A375 (cell line): Measurements from ENCODE around the gene FBXL16. TPM values are rescaled to one million over a fixed set of nuclear protein-coding genes. Genes with fewer than 3 reads are reported as not detected.

ENCODE experiments used
- total RNA-seq: library from RNA; depleted of rRNA; stranded (reverse); fragments of >200 nt; shearing (Covaris generic); gene quantifications from 2 replicates; pipeline ENCODE4 v1.2.3, GENCODE V29; 2014; rRNA removed

Gene FBXL16
- total RNA-seq, 1 experiment from 2014 or later = not detected

Other genes with a start within 250 kb of the FBXL16 start
- 53.1 and 58.8 TPM in 2 replicates for gene CAPN15, start 178.1 kb downstream of the FBXL16 start, total RNA-seq
- gene PRR35, start 145.4 kb downstream of the FBXL16 start, total RNA-seq = 0.16 TPM in 1 of 2 replicates, not detected in the other
- 0.11 and 0.56 TPM in 2 replicates for gene NHLRC4, start 138.8 kb downstream of the FBXL16 start, total RNA-seq
- 35.4 and 47.3 TPM in 2 replicates for gene PIGQ, start 135.8 kb downstream of the FBXL16 start, total RNA-seq
- gene RAB40C, start 115.7 kb downstream of the FBXL16 start, total RNA-seq = 15.6 and 17.4 TPM in 2 replicates
- 0.04 TPM in 1 of 2 replicates, not detected in the other for gene WFIKKN1, start 74.8 kb downstream of the FBXL16 start, total RNA-seq
- 266 and 301 TPM in 2 replicates for gene METTL26, start 69.5 kb downstream of the FBXL16 start, total RNA-seq
- gene MCRIP2, start 64.0 kb downstream of the FBXL16 start, total RNA-seq = 54.2 and 55.8 TPM in 2 replicates
- 49.9 and 77.0 TPM in 2 replicates for gene WDR90, start 56.4 kb downstream of the FBXL16 start, total RNA-seq
- gene RHOT2, start 37.7 kb downstream of the FBXL16 start, total RNA-seq = 140 and 152 TPM in 2 replicates
- gene RHBDL1, start 30.1 kb downstream of the FBXL16 start, total RNA-seq = 6.5 and 6.8 TPM in 2 replicates
- gene STUB1, start 25.4 kb downstream of the FBXL16 start, total RNA-seq = 237 and 270 TPM in 2 replicates
- 93.3 and 97.0 TPM in 2 replicates for gene JMJD8, start 21.5 kb downstream of the FBXL16 start, total RNA-seq
- gene WDR24, start 15.4 kb downstream of the FBXL16 start, total RNA-seq = 4.0 and 10.0 TPM in 2 replicates
- gene METRN, start 9.3 kb upstream of the FBXL16 start, total RNA-seq = 201 and 228 TPM in 2 replicates
- 71.1 and 79.8 TPM in 2 replicates for gene ANTKMT, start 15.3 kb upstream of the FBXL16 start, total RNA-seq
- gene CCDC78, start 20.6 kb upstream of the FBXL16 start, total RNA-seq = 14.4 and 16.5 TPM in 2 replicates
- 41.0 and 47.9 TPM in 2 replicates for gene HAGHL, start 21.3 kb upstream of the FBXL16 start, total RNA-seq
- 39.5 and 43.3 TPM in 2 replicates for gene CIAO3, start 35.2 kb upstream of the FBXL16 start, total RNA-seq
- gene MSLN, start 54.9 kb upstream of the FBXL16 start, total RNA-seq = 9.2 and 11.1 TPM in 2 replicates
- gene RPUSD1, start 82.6 kb upstream of the FBXL16 start, total RNA-seq = 42.7 and 43.5 TPM in 2 replicates
- gene CHTF18, start 82.8 kb upstream of the FBXL16 start, total RNA-seq = 53.4 and 56.0 TPM in 2 replicates
- not detected in 2 replicates for gene GNG13, start 94.9 kb upstream of the FBXL16 start, total RNA-seq